Mesothelial cell of epicardium (in vitro differentiated cells): ENCODE data around the gene ATP11C. TPM values are rescaled to one million over a fixed set of nuclear protein-coding genes. Genes with fewer than 3 reads are reported as not detected.

Experiments used
- DNase-seq, 2 experiments: peaks; one replicate each; pipeline ENCODE4 v3.0.0; 2021; ENCODE audit warnings: low spot score in 2 of 2; ENCODE audit not compliant: unreplicated experiment in 2 of 2
- H3K27ac Mint-ChIP-seq: 2 replicates; pipeline ENCODE4 v1.8.0; 2021; ENCODE audit warnings: mixed read lengths
- H3K27me3 Mint-ChIP-seq: 2 replicates; pipeline ENCODE4 v1.8.0; 2021; ENCODE audit warnings: low read depth, mixed read lengths
- H3K36me3 Mint-ChIP-seq: 2 replicates; pipeline ENCODE4 v1.8.0; 2021; ENCODE audit warnings: mixed read lengths
- H3K4me1 Mint-ChIP-seq: 2 replicates; pipeline ENCODE4 v1.8.0; 2021; ENCODE audit warnings: mixed read lengths
- H3K4me3 Mint-ChIP-seq: 2 replicates; pipeline ENCODE4 v1.8.0; 2021; ENCODE audit warnings: mild to moderate bottlenecking, moderate library complexity, mixed read lengths
- H3K9me3 Mint-ChIP-seq: 2 replicates; pipeline ENCODE4 v1.8.0; 2021; ENCODE audit warnings: mixed read lengths
- total RNA-seq: library from RNA; stranded (reverse); gene quantifications from 3 replicates; pipeline ENCODE4 v1.2.1, GENCODE V29; 2021
- TF ChIP-seq, protein P1 (sequence below): fragments of 200-600 bp; sonication (generic); IDR thresholded peaks from one replicate; pipeline ENCODE4 v1.5.0; 2021; ENCODE audit warnings: antibody characterized with exemption; ENCODE audit not compliant: unreplicated experiment

ATP11C gene
- total RNA-seq, 1 donor from 2014 or later = 22.1 TPM

DNA sequence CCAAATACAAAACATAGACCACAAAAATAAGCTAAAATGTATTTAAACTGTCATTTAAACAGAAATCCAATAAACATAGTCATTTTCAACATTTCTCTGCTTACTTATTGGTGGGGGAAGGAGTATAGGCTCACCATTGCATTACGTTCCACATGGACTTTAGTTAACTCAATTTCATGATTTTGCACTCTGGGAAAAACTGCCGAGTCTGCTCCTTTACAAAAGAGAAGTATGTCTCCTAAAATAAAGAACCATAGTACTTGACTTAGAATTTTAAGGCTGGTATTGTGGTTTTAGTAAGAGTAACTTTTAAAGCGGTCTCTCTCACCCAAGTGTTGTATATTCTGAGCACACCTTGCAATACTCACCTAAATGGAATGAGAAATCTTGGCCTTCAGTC is 149.8 kb downstream of the ATP11C start:
- TF ChIP-seq, protein P1, sequence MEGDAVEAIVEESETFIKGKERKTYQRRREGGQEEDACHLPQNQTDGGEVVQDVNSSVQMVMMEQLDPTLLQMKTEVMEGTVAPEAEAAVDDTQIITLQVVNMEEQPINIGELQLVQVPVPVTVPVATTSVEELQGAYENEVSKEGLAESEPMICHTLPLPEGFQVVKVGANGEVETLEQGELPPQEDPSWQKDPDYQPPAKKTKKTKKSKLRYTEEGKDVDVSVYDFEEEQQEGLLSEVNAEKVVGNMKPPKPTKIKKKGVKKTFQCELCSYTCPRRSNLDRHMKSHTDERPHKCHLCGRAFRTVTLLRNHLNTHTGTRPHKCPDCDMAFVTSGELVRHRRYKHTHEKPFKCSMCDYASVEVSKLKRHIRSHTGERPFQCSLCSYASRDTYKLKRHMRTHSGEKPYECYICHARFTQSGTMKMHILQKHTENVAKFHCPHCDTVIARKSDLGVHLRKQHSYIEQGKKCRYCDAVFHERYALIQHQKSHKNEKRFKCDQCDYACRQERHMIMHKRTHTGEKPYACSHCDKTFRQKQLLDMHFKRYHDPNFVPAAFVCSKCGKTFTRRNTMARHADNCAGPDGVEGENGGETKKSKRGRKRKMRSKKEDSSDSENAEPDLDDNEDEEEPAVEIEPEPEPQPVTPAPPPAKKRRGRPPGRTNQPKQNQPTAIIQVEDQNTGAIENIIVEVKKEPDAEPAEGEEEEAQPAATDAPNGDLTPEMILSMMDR = no peak
- no peak for DNase-seq
- no peaks in the 10 kb centered on the region for H3K27me3 Mint-ChIP-seq
- H3K36me3 Mint-ChIP-seq = peaks cover 42% of the 10 kb centered on the region
- peaks cover 43% of the 10 kb centered on the region for H3K9me3 Mint-ChIP-seq
- H3K4me3 Mint-ChIP-seq = no peak overlapping the region
- H3K4me1 Mint-ChIP-seq = no peaks in the 10 kb centered on the region
- no peak overlapping the region for H3K27ac Mint-ChIP-seq

- Mint-ChIP-seq H3K27ac (no peak overlapping the region), H3K27me3 (no peaks in the 10 kb centered on the region), H3K9me3 (peaks cover 49% of the 10 kb centered on the region), H3K4me1 (no peaks in the 10 kb centered on the region), H3K36me3 (peaks cover 55% of the 10 kb centered on the region), H3K4me3 (no peak overlapping the region)
- DNase-seq = no peak
- TF ChIP-seq, protein P1 = no peak
Measured at GRCh38 chrX:139776599-139776998, 156.3 kb downstream of the ATP11C start.

DNA sequence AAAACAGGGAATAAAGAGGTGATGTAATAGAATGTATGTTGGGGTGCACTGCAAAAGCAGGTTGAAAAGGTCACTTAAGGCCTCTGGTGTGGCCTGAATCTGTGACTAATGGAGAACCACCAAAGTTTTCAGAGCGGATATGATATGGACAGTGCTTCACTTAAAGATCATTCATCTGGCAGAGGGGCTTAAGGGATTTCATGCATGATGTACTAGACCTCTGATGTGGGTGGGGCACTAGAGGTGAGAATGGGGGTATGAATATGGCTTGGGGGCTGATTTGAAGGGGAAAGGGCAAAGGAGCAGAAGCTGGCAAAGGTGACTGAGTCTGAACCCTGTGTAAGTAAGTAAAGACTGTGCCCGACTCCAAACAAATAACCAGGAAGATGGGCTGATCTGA is 162.5 kb downstream of the ATP11C start:
- Mint-ChIP-seq H3K36me3 (peaks cover 36% of the 10 kb centered on the region), H3K27ac (no peak overlapping the region), H3K4me1 (no peaks in the 10 kb centered on the region), H3K9me3 (peaks cover 20% of the 10 kb centered on the region), H3K4me3 (no peak overlapping the region), H3K27me3 (no peaks in the 10 kb centered on the region)
- TF ChIP-seq, protein P1 = no peak
- no peak for DNase-seq

DNA sequence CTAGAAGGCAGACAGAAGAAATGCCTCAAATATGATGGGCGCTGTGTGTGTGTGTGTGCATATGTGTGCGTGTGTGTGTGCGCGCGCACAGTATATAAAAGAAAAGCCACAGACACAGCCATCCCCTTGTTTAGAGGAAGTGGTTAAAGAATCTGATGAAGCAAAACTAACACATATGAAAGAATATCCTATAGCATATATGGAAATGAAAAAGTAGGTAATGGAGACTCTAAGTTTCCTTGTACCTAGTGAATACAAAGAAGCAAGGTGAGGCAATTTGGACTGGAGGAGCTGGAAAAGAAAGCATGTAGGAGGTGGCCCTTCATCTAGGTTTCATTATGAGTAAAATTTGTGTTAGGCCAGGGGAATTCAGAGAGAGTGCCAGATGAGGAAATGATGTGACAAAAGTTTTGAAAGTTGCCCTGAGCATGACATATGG is 166.3 kb downstream of the ATP11C start:
- no peaks in the 10 kb centered on the region for H3K4me1 Mint-ChIP-seq
- no peaks in the 10 kb centered on the region for H3K27me3 Mint-ChIP-seq
- H3K9me3 Mint-ChIP-seq = peaks cover 6% of the 10 kb centered on the region
- no peak for DNase-seq
- no peak overlapping the region for H3K4me3 Mint-ChIP-seq
- TF ChIP-seq, protein P1 = no peak
- H3K27ac Mint-ChIP-seq = no peak overlapping the region
- peaks cover 9% of the 10 kb centered on the region for H3K36me3 Mint-ChIP-seq

DNA sequence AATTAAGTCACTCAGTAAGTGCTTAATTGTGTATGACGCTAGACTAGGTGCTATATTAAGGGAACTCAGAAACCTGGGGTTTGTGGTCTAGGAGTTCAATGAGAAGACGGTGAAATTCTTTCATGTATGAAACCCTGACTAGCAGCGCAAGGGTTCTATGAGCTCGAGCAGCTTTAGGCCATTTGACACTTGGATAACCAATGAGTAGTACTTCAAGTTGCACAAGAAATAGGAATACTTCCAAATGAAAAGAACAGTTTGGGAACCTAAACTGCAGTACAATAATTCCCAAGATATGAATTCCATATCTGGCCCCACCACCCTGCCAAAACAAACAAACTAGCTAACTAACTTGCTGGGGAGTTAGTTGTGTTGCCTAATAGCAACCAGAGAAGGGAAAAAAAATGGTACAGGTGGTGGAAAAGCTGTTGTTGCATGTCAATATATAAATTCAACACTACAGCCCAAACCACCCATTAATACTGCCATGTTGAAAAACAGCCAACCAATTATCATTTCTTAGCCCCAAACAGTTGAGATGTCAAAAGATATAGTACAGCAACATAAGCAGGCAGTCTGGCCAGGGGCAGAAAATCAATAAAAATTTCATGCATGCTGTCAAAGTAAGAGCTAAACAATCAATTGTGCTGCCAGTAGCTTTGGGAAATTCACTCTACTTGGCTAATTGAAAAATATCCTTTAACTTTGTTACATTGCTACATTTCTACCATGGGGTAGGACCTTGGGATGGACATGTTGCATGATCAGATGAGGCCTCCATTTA is 170.3 kb downstream of the ATP11C start:
- no peak overlapping the region for H3K4me3 Mint-ChIP-seq
- no peak overlapping the region for H3K27ac Mint-ChIP-seq
- peaks cover 1% of the 10 kb centered on the region for H3K36me3 Mint-ChIP-seq
- H3K9me3 Mint-ChIP-seq = peaks cover 3% of the 10 kb centered on the region
- TF ChIP-seq, protein P1 = no peak
- no peak for DNase-seq
- no peaks in the 10 kb centered on the region for H3K27me3 Mint-ChIP-seq
- H3K4me1 Mint-ChIP-seq = no peaks in the 10 kb centered on the region
